Measurements from ENCODE around the gene RPIA.
A peak's percentile ranks its signal among the peaks of the same experiment; 100 is the strongest.
"Not testable (repeated sequence)": the region's sequence is repeated elsewhere in the genome, so short reads cannot be mapped to it uniquely, and the experiment has no call there.

Gene RPIA

DNA sequence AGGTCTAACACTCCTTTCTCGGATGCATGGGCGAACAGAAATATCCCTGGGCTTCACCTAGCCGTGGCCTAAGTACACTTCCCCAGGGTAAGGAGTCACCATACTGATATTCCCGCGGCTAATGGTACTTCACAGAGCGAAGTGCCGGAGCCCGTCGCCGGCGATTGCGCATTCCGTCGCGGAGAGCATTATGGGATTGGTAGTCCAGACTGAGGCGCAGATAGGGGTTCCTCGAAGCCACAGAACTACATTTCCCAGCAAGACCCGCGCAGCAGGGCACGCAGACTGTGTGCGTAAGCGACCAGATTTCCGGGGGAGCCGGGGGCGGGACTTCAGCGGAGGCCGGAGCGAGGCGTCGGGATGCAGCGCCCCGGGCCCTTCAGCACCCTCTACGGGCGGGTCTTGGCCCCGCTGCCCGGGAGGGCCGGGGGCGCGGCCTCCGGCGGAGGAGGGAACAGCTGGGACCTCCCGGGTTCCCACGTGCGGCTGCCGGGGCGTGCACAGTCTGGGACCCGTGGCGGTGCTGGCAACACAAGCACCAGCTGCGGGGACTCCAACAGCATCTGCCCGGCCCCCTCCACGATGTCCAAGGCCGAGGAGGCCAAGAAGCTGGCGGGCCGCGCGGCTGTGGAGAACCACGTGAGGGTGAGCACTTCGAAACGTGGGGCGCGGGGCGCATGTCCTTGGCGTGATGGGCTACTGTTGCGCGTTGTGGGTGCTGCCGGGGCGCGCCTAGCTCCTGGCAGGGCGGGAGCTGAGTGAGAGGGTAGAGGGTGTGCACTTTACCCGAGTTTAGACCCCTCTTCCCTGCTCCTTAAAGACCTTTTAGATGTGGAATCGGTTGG is at the start of gene RPIA:
Gene RPIA (plus strand): TSS at position 335 of the 845 bp plus-strand sequence. CDS start 26 bp downstream, at position 361.
- DNase-seq (ENCODE audit: low spot score): peak; percentile 98

- no peak for DNase-seq (ENCODE audit: low spot score)
Observed at GRCh38 chr2:88642278-88642677, 49.2 kb upstream of the RPIA start.

GRCh38 chr2:88645291-88645882 is 46.1 kb upstream of the RPIA start:
- not testable (repeated sequence) for DNase-seq (ENCODE audit: low spot score)

DNA sequence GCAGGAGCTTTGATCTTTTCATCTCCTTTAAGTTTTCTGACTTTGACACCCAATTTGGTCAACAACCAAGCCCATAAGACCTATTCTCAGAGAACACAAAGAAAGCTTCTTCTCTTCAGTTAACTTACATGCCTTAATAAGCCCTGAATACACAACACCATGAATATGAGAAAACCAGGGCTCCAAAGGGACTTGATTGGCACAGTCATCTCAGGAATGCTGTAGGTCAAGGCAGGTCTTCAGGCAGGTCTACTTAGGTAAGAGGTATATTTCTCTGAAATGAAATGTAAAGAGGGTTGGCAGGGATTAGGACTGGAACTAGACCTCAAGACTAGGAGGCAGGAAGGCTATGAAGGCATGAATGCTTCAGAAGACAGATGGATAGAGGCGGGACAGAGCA is 39.8 kb upstream of the RPIA start:
- DNase-seq (ENCODE audit: low spot score): no peak

DNA sequence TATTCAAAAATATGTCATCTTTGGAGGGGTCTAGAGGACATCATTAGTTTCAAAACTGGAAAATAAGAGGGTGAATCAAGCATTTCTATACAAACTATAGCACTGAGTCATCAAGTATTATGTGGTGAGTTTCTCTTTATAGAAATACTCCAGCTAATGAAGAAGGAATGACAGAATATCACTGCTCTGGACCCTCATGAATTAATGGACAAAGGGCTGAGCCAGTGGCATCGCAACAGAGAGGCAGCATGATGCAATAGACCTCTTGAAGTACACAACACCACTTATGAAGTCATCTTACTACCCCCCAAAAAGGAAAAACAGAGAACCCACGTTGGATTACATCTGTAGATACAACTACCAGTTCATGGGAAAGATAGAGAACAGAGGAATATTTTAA is 36.8 kb upstream of the RPIA start:
- no peak for DNase-seq (ENCODE audit: low spot score)

DNA sequence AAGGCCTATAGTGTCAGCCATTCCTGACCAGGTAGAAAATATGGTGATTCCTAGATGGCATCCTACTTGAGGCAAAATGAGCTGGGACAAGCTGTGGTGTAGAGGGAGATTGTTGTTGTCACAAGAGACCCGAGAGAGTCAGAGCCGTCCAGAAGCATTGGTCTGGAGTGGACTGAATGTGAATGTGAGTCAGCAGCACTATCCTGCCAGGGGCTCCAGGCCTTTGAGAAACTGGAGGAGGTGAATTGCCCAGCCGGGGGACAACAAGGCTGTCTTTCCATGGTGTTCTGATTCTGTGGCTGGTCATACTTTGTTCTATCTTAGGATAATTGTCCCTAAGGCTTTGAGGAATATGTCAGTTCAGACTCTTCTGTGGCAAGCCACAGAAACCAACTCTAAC is 34.8 kb upstream of the RPIA start:
- DNase-seq (ENCODE audit: low spot score): no peak

GRCh38 chr2:88657131-88657530 is 34.3 kb upstream of the RPIA start:
- no peak for DNase-seq (ENCODE audit: low spot score)

DNA sequence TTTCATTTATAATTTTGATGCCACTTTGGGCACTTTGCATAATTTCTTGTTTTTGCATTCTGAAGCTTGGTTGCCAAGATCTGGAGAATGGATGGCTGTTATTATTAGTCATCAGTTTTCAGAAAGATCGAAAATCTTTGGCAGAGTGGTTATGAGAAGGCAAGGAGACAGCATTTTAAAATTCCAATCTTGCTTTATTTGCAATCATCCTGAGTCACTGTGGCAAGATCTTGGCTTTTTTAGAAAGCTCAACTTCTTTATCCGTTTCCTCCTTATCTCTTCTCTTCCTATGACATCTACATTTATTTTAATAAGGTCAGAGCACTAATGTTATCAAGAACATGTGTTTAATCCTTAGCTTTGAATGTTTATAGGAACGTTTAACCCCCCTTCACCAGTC is 33.1 kb upstream of the RPIA start:
- no peak for DNase-seq (ENCODE audit: low spot score)

GRCh38 chr2:88658881-88659537 is 32.5 kb upstream of the RPIA start:
- no peak for DNase-seq (ENCODE audit: low spot score)

DNA sequence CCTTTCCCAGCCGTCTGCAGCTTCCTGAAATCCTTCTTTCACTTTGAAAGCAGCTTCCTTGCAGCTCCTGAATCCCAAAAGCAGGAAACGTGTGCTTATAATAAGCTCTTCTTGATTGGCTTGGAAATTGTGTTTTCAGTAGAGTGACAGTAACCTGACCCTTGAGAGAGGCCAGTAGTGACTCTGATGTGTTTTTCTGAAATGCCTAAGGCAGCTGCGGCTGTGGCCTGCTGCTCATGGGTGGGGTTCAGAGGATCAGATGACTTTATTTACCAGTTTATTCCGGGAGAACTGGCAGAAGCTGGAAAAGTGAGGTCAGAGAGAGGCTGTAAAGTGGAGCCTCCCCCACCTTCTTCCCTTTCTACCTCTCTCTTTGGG is 31.9 kb upstream of the RPIA start:
- no peak for DNase-seq (ENCODE audit: low spot score)

DNA sequence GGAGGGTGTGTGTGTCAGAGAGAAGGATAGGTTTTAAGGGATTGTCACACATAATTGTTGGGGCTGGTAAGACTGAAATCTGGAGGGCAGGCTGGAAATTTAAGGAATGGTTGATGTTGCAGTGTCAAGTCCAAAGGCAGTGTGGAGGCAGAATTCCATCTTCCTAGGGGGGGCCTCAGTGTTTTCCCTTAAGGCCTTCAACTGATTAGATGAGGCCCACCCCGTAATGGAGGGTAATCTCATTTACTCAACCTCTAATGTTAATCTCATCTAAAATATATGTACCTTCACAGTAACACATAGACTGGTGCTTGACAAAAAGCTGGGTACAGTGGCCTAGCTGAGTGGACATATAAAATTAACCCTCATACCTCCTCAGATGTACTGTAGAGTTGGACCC is 30.9 kb upstream of the RPIA start:
- DNase-seq (ENCODE audit: low spot score): no peak

GRCh38 chr2:88666576-88666975 is 24.9 kb upstream of the RPIA start:
- no peak for DNase-seq (ENCODE audit: low spot score)

- no peak for DNase-seq (ENCODE audit: low spot score)
Observed at GRCh38 chr2:88667219-88667618, 24.3 kb upstream of the RPIA start.

GRCh38 chr2:88668862-88669261 is 22.6 kb upstream of the RPIA start:
- DNase-seq (ENCODE audit: low spot score): no peak

DNA sequence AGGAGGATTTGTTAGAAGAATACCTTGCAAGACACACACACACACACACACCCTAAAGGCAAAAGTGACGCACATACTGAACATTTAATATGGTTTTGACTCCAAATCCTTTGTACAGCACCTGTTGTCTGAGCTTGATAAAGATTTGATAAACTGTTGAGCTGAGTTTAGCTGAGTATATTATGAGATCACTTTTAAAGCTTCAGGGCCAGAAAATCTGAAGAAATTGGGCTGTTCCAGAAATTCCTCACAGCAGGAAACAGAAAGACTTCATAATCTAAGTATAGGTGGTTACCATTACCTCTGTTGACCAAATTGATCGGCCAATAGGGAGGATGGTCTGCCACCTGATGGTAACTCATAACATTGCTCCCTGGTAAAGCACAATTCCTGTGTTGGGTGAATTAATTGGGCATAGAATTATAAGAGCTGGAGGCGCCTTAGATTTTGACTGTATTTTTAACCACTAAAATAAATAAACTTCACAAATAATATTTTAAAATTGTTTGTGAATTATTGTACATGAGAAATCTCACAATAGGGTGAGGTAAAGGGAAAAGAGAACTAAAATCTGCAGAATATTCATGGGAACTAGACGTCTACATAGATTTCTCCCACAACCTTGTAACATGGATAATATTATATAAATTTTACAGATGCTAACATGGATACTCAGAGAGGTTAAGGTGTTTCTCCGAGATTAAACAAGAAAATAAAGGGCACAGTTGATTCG is 21.8 kb upstream of the RPIA start:
- no peak for DNase-seq (ENCODE audit: low spot score)

DNA sequence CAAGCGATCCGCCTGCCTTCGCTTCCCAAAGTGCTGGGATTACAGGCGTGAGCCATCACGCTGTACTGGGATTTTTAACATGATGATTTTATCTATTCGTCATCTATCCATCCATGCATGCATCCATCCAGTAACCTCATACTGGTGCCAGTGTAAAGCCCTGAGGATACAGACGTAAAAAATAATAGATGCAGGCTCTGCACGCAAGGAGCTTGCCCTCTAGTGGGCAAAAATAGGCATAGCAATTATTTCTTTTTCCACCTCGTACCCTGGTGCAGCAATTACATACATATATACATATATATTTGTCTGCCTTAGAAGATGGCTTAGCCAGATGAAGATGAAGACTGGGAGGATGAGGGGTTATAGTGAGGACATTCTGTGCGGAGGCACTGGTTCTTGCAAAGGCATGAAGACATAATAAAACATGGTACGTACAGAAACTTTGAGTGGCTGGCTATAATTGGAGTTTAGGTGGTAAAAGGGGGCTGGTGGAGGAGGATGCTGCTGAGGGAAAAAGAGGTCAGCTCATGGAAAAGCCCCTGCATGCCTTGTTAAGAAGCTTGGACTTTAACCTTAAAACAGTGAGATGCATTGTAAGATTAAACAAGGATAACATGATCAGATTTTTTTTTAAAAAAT is 19.6 kb upstream of the RPIA start:
- peak; percentile 41 for DNase-seq (ENCODE audit: low spot score)

DNA sequence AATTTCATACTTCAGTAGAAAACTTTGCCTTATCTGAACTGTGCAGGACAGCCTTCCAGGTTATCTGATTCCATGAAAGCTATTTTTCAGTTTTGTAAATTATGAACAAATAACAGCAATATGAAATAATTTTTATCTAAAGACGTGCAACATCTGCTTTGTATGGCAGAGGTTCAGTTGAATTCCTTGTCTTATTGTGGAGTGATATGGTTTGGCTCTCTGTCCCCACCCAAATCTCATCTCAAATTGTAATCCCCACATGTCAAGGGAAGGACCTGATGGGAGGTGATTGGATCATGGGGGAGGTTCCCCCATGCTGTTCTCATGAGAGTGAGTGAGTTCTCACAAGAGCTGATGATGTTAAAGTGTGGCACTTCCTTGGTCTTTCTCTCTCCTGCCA is 18.1 kb upstream of the RPIA start:
- no peak for DNase-seq (ENCODE audit: low spot score)

GRCh38 chr2:88680266-88680902 is 11.1 kb upstream of the RPIA start:
- DNase-seq (ENCODE audit: low spot score): no peak

- no peak for DNase-seq (ENCODE audit: low spot score)
Observed at GRCh38 chr2:88680916-88681315, 10.6 kb upstream of the RPIA start.

DNA sequence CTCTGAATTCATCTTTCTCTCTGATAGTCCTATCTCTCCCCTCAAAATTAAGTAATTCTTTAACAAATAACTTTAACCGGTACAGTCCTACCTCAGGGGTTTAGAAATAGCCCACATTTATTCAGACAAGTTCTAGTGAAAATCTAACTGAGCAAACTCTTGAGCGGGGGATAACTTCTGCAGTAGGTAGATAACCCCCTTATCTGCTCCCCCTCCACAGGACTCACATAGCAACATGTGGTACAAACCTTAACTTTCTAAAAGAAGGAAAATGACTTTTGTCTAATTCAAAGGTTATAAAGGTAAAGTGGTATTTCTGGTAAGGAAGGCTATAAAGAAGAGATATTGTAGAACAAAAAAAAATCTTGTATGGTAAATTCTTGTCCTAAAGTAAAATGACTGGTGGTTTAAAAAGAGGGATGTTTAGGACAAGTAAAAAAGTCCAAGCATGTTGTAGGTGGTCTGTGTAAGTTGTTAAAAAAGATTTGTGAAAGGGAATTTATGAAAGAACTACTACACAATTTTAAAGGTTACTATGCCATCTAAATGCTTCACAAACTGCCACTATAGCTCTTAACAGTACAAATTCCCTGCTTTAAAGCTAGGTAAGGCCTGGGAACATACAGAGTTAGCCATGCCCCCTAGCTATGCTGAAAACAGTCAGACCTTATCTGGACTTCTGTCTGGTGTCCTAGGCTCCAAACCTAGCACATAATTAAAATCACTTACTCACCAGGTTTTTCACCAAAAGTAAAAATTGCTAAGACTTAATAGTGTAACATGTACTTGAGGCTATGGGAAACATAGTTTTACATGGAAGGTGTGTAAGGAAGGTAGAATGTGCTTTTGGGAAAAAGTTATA is 8.1 kb upstream of the RPIA start:
- no peak for DNase-seq (ENCODE audit: low spot score)

DNA sequence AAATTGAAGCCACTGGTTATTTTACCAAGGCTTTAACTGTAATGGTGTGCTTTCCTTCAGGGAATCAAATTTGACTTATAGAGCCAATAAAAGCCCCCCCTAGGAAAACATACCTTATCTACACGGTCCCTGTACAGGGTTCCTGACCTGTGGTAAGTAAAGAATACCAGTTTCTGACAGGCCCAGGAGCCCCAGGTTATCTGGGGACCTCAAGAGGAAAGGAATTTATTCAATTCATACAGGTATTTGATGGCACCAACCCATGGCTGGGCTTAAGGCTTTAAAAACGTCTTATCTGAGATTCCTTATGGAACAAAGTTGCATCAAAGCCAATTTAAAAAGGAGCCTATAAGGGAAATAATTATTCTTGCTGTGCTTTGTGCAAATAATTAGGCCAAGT is 7.0 kb upstream of the RPIA start:
- no peak for DNase-seq (ENCODE audit: low spot score)

Measured in pons (tissue), 1 donor.